Smooth muscle cell (in vitro differentiated cells): ENCODE data around the gene PRKG1. TPM values are rescaled to one million over a fixed set of nuclear protein-coding genes. Genes with fewer than 3 reads are reported as not detected.

Experiments
- DNase-seq: peaks from one replicate; lab custom pipeline; 2025; ENCODE audit not compliant: unreplicated experiment; lab: John Stamatoyannopoulos, UW
- H2AFZ ChIP-seq: fragments of 200-600 bp; sonication (generic); 2 replicates; pipeline ENCODE4 v1.6.0; 2016; ENCODE audit warnings: antibody characterized with exemption, low read depth, mild to moderate bottlenecking
- H3F3A ChIP-seq: fragments of 200-600 bp; sonication (generic); 2 replicates; pipeline ENCODE4 v1.6.0; 2017; ENCODE audit warnings: antibody characterized with exemption, low read depth
- H3K27ac ChIP-seq: fragments of 200-600 bp; sonication (generic); 2 replicates; pipeline ENCODE4 v1.5.1; 2016; ENCODE audit warnings: low read depth, mild to moderate bottlenecking
- H3K27me3 ChIP-seq: fragments of 200-600 bp; sonication (generic); 2 replicates; pipeline ENCODE4 v1.6.1; 2016; ENCODE audit warnings: low read depth, mild to moderate bottlenecking
- H3K36me3 ChIP-seq: fragments of 200-600 bp; sonication (generic); 2 replicates; pipeline ENCODE4 v1.5.1; 2016; ENCODE audit warnings: low read depth
- H3K4me1 ChIP-seq: fragments of 200-600 bp; sonication (generic); 2 replicates; pipeline ENCODE4 v1.5.1; 2016; ENCODE audit warnings: low read depth
- H3K4me2 ChIP-seq: fragments of 200-600 bp; sonication (generic); 2 replicates; pipeline ENCODE4 v1.6.0; 2016; ENCODE audit warnings: mild to moderate bottlenecking
- H3K4me3 ChIP-seq: fragments of 200-600 bp; sonication (generic); 2 replicates; pipeline ENCODE4 v1.5.1; 2016; ENCODE audit warnings: mild to moderate bottlenecking
- H3K79me2 ChIP-seq: fragments of 200-600 bp; sonication (generic); 2 replicates; pipeline ENCODE4 v1.6.0; 2016; ENCODE audit warnings: low read depth, mild to moderate bottlenecking
- H3K9ac ChIP-seq: fragments of 200-600 bp; sonication (generic); 2 replicates; pipeline ENCODE4 v1.6.0; 2016; ENCODE audit warnings: low read depth
- H3K9me3 ChIP-seq: fragments of 200-600 bp; sonication (generic); replicated peaks from 2 replicates; pipeline ENCODE4 v1.5.1; 2016; ENCODE audit warnings: low read depth
- H4K20me1 ChIP-seq: fragments of 200-600 bp; sonication (generic); 2 replicates; pipeline ENCODE4 v1.6.0; 2016; ENCODE audit warnings: low read depth
- WGBS: methylation state at CpG from one replicate; pipeline ENCODE4 v1.1.7; 2016; ENCODE audit warnings: low lambda C conversion rate; 5-methylcytosine and 5-hydroxymethylcytosine counted together
- polyA plus RNA-seq: library from polyadenylated mRNA; unstranded; fragments of >200 nt; fragmentation: Nextera tagmentation; extraction: Ambion mirVana; gene quantifications from 2 replicates; pipeline ENCODE4 v1.2.1, GENCODE V29; 2016
- total RNA-seq: library from RNA; depleted of rRNA; stranded (reverse); fragments of >200 nt; gene quantifications from 2 replicates; pipeline ENCODE4 v1.2.3, GENCODE V29; 2014
- TF ChIP-seq, protein P1 (sequence below): fragments of 200-600 bp; sonication (generic); IDR thresholded peaks from 2 replicates; pipeline ENCODE4 v1.5.1; 2017; ENCODE audit warnings: borderline replicate concordance, mild to moderate bottlenecking, antibody characterized with exemption; ENCODE audit not compliant: insufficient read depth, poor library complexity, severe bottlenecking

PRKG1 gene
- total and polyA plus RNA-seq, 2 experiments from 2014 or later, result 7.2 to 13.4 TPM

DNA sequence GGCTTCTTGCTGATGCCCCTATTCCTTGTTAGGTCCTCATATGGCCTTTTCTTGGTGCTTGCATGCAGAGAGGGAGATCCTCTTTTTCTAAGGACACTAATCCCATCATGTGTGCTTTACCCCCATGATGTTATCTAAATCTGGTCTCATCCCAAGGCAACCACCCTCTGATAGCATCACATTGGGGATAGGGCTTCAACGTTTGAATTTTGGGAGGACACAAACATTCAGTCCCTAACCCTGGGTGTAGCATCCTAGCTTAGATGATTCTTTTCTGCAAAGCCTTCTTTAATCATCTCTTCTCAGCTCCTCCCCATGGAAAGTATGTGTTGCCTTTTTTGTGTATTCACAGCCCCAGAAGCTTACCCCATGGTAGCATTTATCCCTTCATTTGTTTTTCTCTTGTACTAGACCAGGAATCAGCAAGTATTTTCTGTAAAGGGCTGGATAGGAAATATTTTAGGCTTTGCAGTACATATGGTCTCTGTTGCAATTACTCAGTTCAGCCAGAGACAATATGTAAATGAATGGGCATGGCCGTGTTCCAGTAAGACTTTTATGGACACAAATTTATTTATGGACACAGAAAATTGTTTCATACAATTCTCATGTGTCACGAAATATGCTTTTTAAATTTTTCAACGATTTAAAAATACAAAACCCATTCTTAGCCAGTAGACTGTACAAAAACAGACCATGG is 726.6 kb downstream of the PRKG1 start:
- H2AFZ ChIP-seq, result no peak overlapping the region
- H3F3A ChIP-seq, result no peaks in the 10 kb centered on the region
- H4K20me1 ChIP-seq, result no peaks in the 10 kb centered on the region
- 84% methylated on average over 4 of the region's 4 CpGs for WGBS
- no peaks in the 10 kb centered on the region for H3K36me3 ChIP-seq
- TF ChIP-seq, protein P1, sequence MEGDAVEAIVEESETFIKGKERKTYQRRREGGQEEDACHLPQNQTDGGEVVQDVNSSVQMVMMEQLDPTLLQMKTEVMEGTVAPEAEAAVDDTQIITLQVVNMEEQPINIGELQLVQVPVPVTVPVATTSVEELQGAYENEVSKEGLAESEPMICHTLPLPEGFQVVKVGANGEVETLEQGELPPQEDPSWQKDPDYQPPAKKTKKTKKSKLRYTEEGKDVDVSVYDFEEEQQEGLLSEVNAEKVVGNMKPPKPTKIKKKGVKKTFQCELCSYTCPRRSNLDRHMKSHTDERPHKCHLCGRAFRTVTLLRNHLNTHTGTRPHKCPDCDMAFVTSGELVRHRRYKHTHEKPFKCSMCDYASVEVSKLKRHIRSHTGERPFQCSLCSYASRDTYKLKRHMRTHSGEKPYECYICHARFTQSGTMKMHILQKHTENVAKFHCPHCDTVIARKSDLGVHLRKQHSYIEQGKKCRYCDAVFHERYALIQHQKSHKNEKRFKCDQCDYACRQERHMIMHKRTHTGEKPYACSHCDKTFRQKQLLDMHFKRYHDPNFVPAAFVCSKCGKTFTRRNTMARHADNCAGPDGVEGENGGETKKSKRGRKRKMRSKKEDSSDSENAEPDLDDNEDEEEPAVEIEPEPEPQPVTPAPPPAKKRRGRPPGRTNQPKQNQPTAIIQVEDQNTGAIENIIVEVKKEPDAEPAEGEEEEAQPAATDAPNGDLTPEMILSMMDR, result no peak
- H3K4me2 ChIP-seq, result no peak overlapping the region
- DNase-seq, result no peak
- H3K9me3 ChIP-seq, result no peaks in the 10 kb centered on the region
- no peaks in the 10 kb centered on the region for H3K27me3 ChIP-seq
- no peak overlapping the region for H3K9ac ChIP-seq
- no peak overlapping the region for H3K4me3 ChIP-seq
- no peaks in the 10 kb centered on the region for H3K79me2 ChIP-seq
- no peak overlapping the region for H3K27ac ChIP-seq
- no peaks in the 10 kb centered on the region for H3K4me1 ChIP-seq

GRCh38 chr10:51802030-51802429 is 727.7 kb downstream of the PRKG1 start:
- H3K4me1 ChIP-seq, result no peaks in the 10 kb centered on the region
- no peak overlapping the region for H2AFZ ChIP-seq
- H3K4me3 ChIP-seq, result no peak overlapping the region
- H3F3A ChIP-seq, result no peaks in the 10 kb centered on the region
- no peaks in the 10 kb centered on the region for H3K27me3 ChIP-seq
- H3K79me2 ChIP-seq, result no peaks in the 10 kb centered on the region
- H3K9ac ChIP-seq, result no peak overlapping the region
- H3K27ac ChIP-seq, result no peak overlapping the region
- H3K9me3 ChIP-seq, result no peaks in the 10 kb centered on the region
- H4K20me1 ChIP-seq, result no peaks in the 10 kb centered on the region
- no peak for DNase-seq
- TF ChIP-seq, protein P1, result no peak
- no peak overlapping the region for H3K4me2 ChIP-seq
- H3K36me3 ChIP-seq, result no peaks in the 10 kb centered on the region

- no peak overlapping the region for H3K9ac ChIP-seq
- DNase-seq, result no peak
- H3K4me2 ChIP-seq, result no peak overlapping the region
- no peak overlapping the region for H3K4me3 ChIP-seq
- no peaks in the 10 kb centered on the region for H3K36me3 ChIP-seq
- TF ChIP-seq, protein P1, result no peak
- no peaks in the 10 kb centered on the region for H4K20me1 ChIP-seq
- 80% methylated on average over 3 of the region's 3 CpGs for WGBS
- no peak overlapping the region for H3K27ac ChIP-seq
- H2AFZ ChIP-seq, result no peak overlapping the region
- H3F3A ChIP-seq, result no peaks in the 10 kb centered on the region
- no peaks in the 10 kb centered on the region for H3K79me2 ChIP-seq
- H3K27me3 ChIP-seq, result no peaks in the 10 kb centered on the region
- H3K4me1 ChIP-seq, result no peaks in the 10 kb centered on the region
- no peaks in the 10 kb centered on the region for H3K9me3 ChIP-seq
These were observed 730.6 kb downstream of the PRKG1 start for GRCh38 chr10:51804866-51805265.
